Brain microvascular endothelial cell (primary cell): ENCODE measurements around the gene WDR70.

Source experiments
- DNase-seq: peaks from one replicate; pipeline ENCODE4 v3.0.0-alpha.2; 2020
- H3K27ac ChIP-seq: fragments of 250-450 bp; sonication (Bioruptor Pico); 2 replicates; pipeline ENCODE4 v1.5.1; 2020; ENCODE audit warnings: mild to moderate bottlenecking, moderate library complexity
- H3K27me3 ChIP-seq: fragments of 250-450 bp; sonication (Bioruptor Pico); replicated peaks from 2 replicates; pipeline ENCODE4 v1.5.1; 2020; ENCODE audit warnings: mild to moderate bottlenecking
- H3K36me3 ChIP-seq: fragments of 250-450 bp; sonication (Bioruptor Pico); replicated peaks from 2 replicates; pipeline ENCODE4 v1.5.1; 2020; ENCODE audit warnings: mild to moderate bottlenecking
- H3K4me3 ChIP-seq: 2 replicates; pipeline ENCODE4 v1.5.1; 2011; ENCODE audit warnings: low read depth, mild to moderate bottlenecking, control low read depth, low read length, moderate library complexity
- in situ Hi-C: cut with HindIII; loops from 2 replicates; pipeline ENCODE4 v1.10.0; 2017; ENCODE audit warnings: low sequenced_read_pairs, low pct_ligation_motif_present
- TF ChIP-seq, protein P1 (sequence below): IDR thresholded peaks from 2 replicates; pipeline ENCODE4 v1.5.1; 2011; ENCODE audit warnings: low read depth, mild to moderate bottlenecking, moderate library complexity, low read length, control low read depth, inconsistent platforms; ENCODE audit errors: missing control alignments

WDR70 gene

GRCh38 chr5:37519807-37520206, 140.7 kb downstream of the WDR70 start:
- no peak for DNase-seq
- in situ Hi-C loops = no loop called here
- no peak overlapping the region for H3K4me3 ChIP-seq
- no peaks in the 10 kb centered on the region for H3K27me3 ChIP-seq
- no peaks in the 10 kb centered on the region for H3K36me3 ChIP-seq
- TF ChIP-seq, protein P1, sequence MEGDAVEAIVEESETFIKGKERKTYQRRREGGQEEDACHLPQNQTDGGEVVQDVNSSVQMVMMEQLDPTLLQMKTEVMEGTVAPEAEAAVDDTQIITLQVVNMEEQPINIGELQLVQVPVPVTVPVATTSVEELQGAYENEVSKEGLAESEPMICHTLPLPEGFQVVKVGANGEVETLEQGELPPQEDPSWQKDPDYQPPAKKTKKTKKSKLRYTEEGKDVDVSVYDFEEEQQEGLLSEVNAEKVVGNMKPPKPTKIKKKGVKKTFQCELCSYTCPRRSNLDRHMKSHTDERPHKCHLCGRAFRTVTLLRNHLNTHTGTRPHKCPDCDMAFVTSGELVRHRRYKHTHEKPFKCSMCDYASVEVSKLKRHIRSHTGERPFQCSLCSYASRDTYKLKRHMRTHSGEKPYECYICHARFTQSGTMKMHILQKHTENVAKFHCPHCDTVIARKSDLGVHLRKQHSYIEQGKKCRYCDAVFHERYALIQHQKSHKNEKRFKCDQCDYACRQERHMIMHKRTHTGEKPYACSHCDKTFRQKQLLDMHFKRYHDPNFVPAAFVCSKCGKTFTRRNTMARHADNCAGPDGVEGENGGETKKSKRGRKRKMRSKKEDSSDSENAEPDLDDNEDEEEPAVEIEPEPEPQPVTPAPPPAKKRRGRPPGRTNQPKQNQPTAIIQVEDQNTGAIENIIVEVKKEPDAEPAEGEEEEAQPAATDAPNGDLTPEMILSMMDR = no peak
- no peak overlapping the region for H3K27ac ChIP-seq

DNA sequence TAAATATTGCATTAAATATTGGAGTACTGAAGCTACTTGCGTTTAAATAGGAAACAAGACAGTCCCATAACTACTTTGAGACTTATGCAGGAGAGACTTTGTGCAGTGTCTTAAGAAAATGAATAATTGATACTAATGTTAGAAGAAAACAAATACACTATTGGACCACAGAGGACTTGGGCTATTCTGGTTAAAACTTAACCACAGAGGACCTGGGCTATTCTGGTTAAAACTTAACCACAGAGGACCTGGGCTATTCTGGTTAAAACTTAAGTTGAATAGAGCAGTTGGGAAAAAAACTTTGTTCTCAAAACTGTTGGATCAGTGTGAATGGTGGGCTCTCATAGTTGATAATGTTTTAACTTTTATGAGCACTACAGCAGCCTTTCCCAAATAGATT, 141.7 kb downstream of the WDR70 start:
- TF ChIP-seq, protein P1 = no peak
- H3K27me3 ChIP-seq = no peaks in the 10 kb centered on the region
- H3K4me3 ChIP-seq = no peak overlapping the region
- H3K36me3 ChIP-seq = no peaks in the 10 kb centered on the region
- DNase-seq = no peak
- no peak overlapping the region for H3K27ac ChIP-seq
- in situ Hi-C loops = no loop called here

DNA sequence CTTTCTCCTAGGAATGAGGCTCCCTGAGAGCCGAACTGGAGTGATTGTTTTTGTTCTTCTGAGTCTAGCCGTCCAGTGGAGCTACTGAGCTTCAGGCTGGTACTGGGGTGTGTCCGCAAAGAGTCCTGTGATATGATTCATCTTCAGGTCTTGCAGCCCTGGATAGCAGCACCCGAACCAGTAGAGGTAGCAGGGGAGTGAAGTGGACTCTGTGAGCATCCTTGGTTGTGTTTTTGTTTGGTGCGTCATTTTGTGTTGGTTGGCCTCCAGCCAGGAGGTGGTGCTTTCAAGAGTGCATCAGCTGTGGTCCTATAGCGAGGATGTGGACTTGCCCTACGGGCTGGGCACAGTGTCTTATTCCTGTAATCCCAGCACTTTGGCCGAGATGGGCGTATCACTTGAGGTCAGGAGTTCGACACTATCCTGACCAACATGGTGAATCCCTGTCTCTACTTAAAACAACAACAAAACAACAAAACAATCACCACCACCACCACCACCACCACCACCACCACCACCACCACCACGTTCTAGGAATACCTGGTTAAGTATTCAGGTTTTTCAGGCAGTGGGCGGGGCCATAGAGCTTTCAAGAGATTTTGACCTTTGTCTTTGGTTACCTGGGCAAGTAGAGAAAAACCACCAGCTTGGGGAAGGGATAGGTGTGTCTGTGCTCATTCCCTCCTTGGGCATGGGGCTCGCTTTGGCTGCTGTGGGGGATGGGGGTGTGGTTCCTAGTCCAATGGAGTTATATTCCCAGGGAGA, 154.0 kb downstream of the WDR70 start:
- Histone ChIP-seq H3K27me3 (no peaks in the 10 kb centered on the region), H3K27ac (peak overlapping the region; percentile 54), H3K36me3 (no peaks in the 10 kb centered on the region), H3K4me3 (no peak overlapping the region)
- in situ Hi-C loops = no loop called here
- peak; percentile 97 for DNase-seq
- TF ChIP-seq, protein P1 = peak; percentile 58

GRCh38 chr5:37533851-37534250, 154.7 kb downstream of the WDR70 start:
- TF ChIP-seq, protein P1 = no peak
- in situ Hi-C loops = no loop called here
- DNase-seq = peak; percentile 65
- Histone ChIP-seq H3K27me3 (no peaks in the 10 kb centered on the region), H3K4me3 (no peak overlapping the region), H3K36me3 (no peaks in the 10 kb centered on the region), H3K27ac (peak overlapping the region; percentile 54)

DNA sequence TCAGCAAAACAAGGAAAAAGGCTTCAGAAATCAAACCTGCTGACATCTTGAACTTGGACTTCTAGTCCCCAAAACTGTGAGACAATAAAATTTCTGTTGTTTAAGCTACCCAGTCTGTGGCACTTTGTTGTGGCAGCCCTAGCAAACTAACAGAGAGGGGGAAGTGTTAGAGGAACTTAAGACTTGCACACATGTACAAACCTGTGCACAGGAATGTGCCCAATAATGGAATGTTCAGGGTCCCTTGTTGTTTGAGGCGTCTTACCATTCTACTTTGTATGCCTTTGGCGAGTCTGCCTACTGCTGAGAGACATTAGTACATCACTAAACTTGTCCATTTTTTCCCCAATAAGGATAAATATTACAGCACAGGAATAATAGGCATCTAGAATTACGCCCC, 160.3 kb downstream of the WDR70 start:
- DNase-seq = no peak
- in situ Hi-C loops = no loop called here
- H3K27ac ChIP-seq = no peak overlapping the region

More for the DNA sequence above, 160.3 kb downstream of the WDR70 start:
- no peak overlapping the region for H3K4me3 ChIP-seq
- H3K27me3 ChIP-seq = no peaks in the 10 kb centered on the region
- TF ChIP-seq, protein P1 = no peak
- H3K36me3 ChIP-seq = no peaks in the 10 kb centered on the region
